MCF 10A (cell line): Measurements from ENCODE around the gene LILRB1. TPM values are rescaled to one million over a fixed set of nuclear protein-coding genes. Genes with fewer than 3 reads are reported as not detected.

Experiments
- BruUV-seq: library from RNA; stranded (reverse); fragments of 400-500 nt; replicated peaks from 2 replicates; lab custom pipeline; 2021; lab: Mats Ljungman, UMichigan
- CTCF ChIA-PET: fragments of 300-600 bp; sonication (Branson Sonifier 250); formaldehyde crosslinking; extraction: SDS; loops from one replicate; lab custom pipeline; 2021; ENCODE audit warnings: antibody characterized with exemption, inconsistent platforms; lab: Yijun Ruan, JAX
- POLR2A ChIA-PET: fragments of 300-600, 350-650 bp; sonication (Branson Sonifier 250); formaldehyde crosslinking; extraction: SDS; loops from one replicate; lab custom pipeline; 2020; ENCODE audit warnings: antibody characterized with exemption, inconsistent platforms; lab: Yijun Ruan, JAX
- DNase-seq: peaks from one replicate; pipeline ENCODE4 v3.0.0-alpha.2; 2018; ENCODE audit not compliant: unreplicated experiment
- H3K27ac Mint-ChIP-seq: one replicate; pipeline ENCODE4 v1.8.0; 2022; ENCODE audit warnings: mild to moderate bottlenecking, low read depth, mixed read lengths; ENCODE audit not compliant: unreplicated experiment
- H3K27me3 Mint-ChIP-seq: one replicate; pipeline ENCODE4 v1.8.0; 2022; ENCODE audit warnings: mixed read lengths; ENCODE audit not compliant: insufficient read depth, unreplicated experiment
- H3K36me3 Mint-ChIP-seq: one replicate; pipeline ENCODE4 v1.8.0; 2022; ENCODE audit warnings: mild to moderate bottlenecking, moderate library complexity, mixed read lengths; ENCODE audit not compliant: insufficient read depth, unreplicated experiment
- H3K4me1 Mint-ChIP-seq: one replicate; pipeline ENCODE4 v1.8.0; 2022; ENCODE audit warnings: mixed read lengths; ENCODE audit not compliant: insufficient read depth, unreplicated experiment
- H3K4me3 Mint-ChIP-seq: one replicate; pipeline ENCODE4 v1.8.0; 2022; ENCODE audit warnings: mild to moderate bottlenecking, moderate library complexity, mixed read lengths; ENCODE audit not compliant: unreplicated experiment
- H3K9me3 Mint-ChIP-seq: one replicate; pipeline ENCODE4 v1.8.0; 2022; ENCODE audit warnings: mixed read lengths; ENCODE audit not compliant: unreplicated experiment
- intact Hi-C: fragments of 100-400 bp; cut with micrococcal nuclease; formaldehyde crosslinking; loops from 2 replicates; pipeline ENCODE4 v1.14.1; 2022
- total RNA-seq: library from RNA; stranded (reverse); gene quantifications from 2 replicates; pipeline ENCODE4 v1.2.3, GENCODE V29; 2022
- TF ChIP-seq, protein P1 (sequence below): fragments of 200-600 bp; IDR thresholded peaks from one replicate; pipeline ENCODE4 v1.8.0; 2022; ENCODE audit warnings: antibody characterized with exemption, mild to moderate bottlenecking; ENCODE audit not compliant: unreplicated experiment

LILRB1 gene
- total RNA-seq, 1 experiment from 2014 or later, result not detected

DNA sequence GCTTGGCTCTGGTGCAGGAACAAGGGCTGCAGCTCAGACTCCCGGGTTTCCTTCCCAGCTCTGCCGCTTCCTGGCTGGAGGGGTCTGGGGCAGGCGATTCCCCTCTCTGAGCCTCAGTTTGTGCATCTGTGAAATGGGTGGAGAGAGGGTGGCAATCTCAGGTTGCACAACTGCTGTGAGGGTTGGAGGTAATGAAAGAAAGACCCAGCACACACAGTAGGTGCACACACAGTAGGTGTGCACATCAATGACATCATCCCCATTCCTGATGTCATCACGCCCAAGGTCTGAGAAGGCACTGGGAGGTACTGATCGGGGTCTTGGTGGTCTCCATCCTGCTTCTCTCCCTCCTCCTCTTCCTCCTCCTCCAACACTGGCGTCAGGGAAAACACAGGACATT lies 35.2 kb downstream of the LILRB1 start:
- Mint-ChIP-seq H3K4me3 (no peak overlapping the region), H3K36me3 (no peaks in the 10 kb centered on the region), H3K4me1 (no peaks in the 10 kb centered on the region), H3K9me3 (peaks cover 15% of the 10 kb centered on the region), H3K27ac (no peak overlapping the region), H3K27me3 (no peaks in the 10 kb centered on the region)
- CTCF ChIA-PET, result interaction anchor here (1.0 to 1.9 kb wide), 2 partner anchors 8 to 838 kb away, joined by 3 to 15 read pairs; no protein-coding TSS in a partner anchor
- TF ChIP-seq, protein P1, sequence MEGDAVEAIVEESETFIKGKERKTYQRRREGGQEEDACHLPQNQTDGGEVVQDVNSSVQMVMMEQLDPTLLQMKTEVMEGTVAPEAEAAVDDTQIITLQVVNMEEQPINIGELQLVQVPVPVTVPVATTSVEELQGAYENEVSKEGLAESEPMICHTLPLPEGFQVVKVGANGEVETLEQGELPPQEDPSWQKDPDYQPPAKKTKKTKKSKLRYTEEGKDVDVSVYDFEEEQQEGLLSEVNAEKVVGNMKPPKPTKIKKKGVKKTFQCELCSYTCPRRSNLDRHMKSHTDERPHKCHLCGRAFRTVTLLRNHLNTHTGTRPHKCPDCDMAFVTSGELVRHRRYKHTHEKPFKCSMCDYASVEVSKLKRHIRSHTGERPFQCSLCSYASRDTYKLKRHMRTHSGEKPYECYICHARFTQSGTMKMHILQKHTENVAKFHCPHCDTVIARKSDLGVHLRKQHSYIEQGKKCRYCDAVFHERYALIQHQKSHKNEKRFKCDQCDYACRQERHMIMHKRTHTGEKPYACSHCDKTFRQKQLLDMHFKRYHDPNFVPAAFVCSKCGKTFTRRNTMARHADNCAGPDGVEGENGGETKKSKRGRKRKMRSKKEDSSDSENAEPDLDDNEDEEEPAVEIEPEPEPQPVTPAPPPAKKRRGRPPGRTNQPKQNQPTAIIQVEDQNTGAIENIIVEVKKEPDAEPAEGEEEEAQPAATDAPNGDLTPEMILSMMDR, result no peak
- intact Hi-C loops, result no loop called here
- BruUV-seq, result no TSS peak
- DNase-seq, result no peak
- POLR2A ChIA-PET, result no interaction called here

DNA sequence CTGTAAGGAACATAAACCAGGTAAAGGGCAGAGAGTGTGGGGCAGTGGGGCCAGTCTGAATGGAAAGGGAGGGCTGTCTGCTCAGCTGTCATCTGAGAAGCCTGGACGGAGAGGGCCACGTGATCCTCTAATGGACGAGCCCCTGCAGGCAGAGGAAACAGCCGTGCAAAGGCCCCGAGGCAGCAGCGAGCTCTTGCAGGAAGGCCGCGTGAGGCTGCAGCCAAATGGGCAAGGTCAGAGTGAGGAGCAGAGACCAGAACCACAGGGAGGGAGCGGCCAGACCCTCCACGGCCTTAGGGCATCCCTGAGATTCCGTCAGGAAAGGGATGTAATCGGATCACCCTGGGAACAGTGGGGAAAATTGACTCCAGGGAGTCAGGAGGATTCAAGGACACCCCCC lies 36.9 kb downstream of the LILRB1 start:
- Mint-ChIP-seq H3K36me3 (no peaks in the 10 kb centered on the region), H3K4me1 (no peaks in the 10 kb centered on the region), H3K9me3 (peaks cover 3% of the 10 kb centered on the region), H3K4me3 (no peak overlapping the region), H3K27ac (no peak overlapping the region), H3K27me3 (no peaks in the 10 kb centered on the region)
- BruUV-seq, result no TSS peak
- POLR2A ChIA-PET, result no interaction called here
- CTCF ChIA-PET, result interaction anchor here (1.7 kb wide), 1 partner anchor 14 kb away, joined by 4 read pairs; no protein-coding TSS in a partner anchor
- intact Hi-C loops, result no loop called here
- TF ChIP-seq, protein P1, result no peak
- no peak for DNase-seq

- intact Hi-C loops, result no loop called here
- BruUV-seq, result no TSS peak
- Mint-ChIP-seq H3K4me1 (no peaks in the 10 kb centered on the region), H3K36me3 (no peaks in the 10 kb centered on the region), H3K4me3 (no peak overlapping the region), H3K9me3 (no peaks in the 10 kb centered on the region), H3K27me3 (no peaks in the 10 kb centered on the region), H3K27ac (no peak overlapping the region)
- POLR2A ChIA-PET, result interaction anchor here (0.6 kb wide), 2 partner anchors 407 to 929 kb away, joined by 3 read pairs; no protein-coding TSS in a partner anchor
- DNase-seq, result no peak
- TF ChIP-seq, protein P1, result no peak
- CTCF ChIA-PET, result interaction anchor here (7.6 kb wide), 1 partner anchor 14 kb away, joined by 84 read pairs; no protein-coding TSS in a partner anchor
Observed at GRCh38 chr19:54668353-54668752, 38.1 kb downstream of the LILRB1 start.

GRCh38 chr19:54670576-54671357 lies 40.5 kb downstream of the LILRB1 start:
- intact Hi-C loops, result no loop called here
- no peaks in the 10 kb centered on the region for H3K9me3 Mint-ChIP-seq
- H3K27ac Mint-ChIP-seq, result no peak overlapping the region
- BruUV-seq, result no TSS peak
- no peaks in the 10 kb centered on the region for H3K27me3 Mint-ChIP-seq
- ChIA-PET POLR2A (no interaction called here), CTCF (interaction anchor here (0.6 to 7.6 kb wide), 6 partner anchors 16 to 969 kb away, joined by 3 to 84 read pairs (median 3); no protein-coding TSS in a partner anchor)
- no peak overlapping the region for H3K4me3 Mint-ChIP-seq
- H3K4me1 Mint-ChIP-seq, result no peaks in the 10 kb centered on the region
- no peak for DNase-seq
- H3K36me3 Mint-ChIP-seq, result no peaks in the 10 kb centered on the region
- TF ChIP-seq, protein P1, result no peak
